Memory B cell (primary cell): ENCODE data around the gene CCR1.

Experiments used
- ATAC-seq: fragments of 150-1000 bp; cut with Tn5 transposase; 2 replicates; pipeline ENCODE4 v1.10.0; 2021; ENCODE audit warnings: low read depth, mild to moderate bottlenecking, moderate library complexity
- DNase-seq, 2 donors: peaks; one replicate each; pipeline ENCODE4 v3.0.0; 2022; ENCODE audit warnings: low spot score in 2 of 2
- H3K27ac Mint-ChIP-seq: one replicate; pipeline ENCODE4 v1.8.0; 2022; ENCODE audit warnings: mild to moderate bottlenecking, moderate library complexity, mixed read lengths
- H3K27me3 Mint-ChIP-seq: one replicate; pipeline ENCODE4 v1.8.0; 2022; ENCODE audit warnings: mixed read lengths
- H3K36me3 Mint-ChIP-seq: one replicate; pipeline ENCODE4 v1.8.0; 2022; ENCODE audit warnings: mild to moderate bottlenecking, mixed read lengths
- H3K4me1 Mint-ChIP-seq: one replicate; pipeline ENCODE4 v1.8.0; 2022; ENCODE audit warnings: mixed read lengths
- H3K4me3 Mint-ChIP-seq: one replicate; pipeline ENCODE4 v1.8.0; 2022; ENCODE audit warnings: mild to moderate bottlenecking, moderate library complexity, mixed read lengths
- H3K9me3 Mint-ChIP-seq: one replicate; pipeline ENCODE4 v1.8.0; 2022; ENCODE audit warnings: mixed read lengths

The CCR1 gene

DNA sequence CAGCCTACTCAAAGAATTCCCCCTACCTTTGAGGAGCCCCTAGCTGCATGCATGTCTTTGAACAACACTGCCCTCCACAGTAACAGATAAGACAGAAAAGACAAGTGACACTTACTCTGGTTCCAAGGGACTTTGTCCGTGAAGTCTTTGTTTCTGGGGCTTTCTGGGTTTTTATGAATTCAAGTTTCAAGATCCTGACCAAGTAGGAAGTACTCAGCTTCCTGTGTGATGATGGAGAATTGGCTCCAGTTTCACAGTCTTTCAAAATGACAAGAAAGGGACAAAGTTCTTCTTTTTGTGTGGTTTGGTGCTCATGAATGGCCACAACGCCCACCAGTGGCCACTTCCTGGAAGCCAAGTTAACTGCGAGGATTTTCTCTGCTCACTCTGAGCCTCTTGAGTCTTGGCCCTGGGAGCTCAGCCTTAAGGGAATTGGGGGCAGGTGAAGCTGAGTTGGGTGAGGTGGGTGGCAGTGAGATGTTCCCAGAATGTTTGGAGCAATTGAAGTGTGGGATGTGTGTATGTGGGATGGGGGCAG lies at the start of gene CCR1:
Gene CCR1, minus strand, starts transcription at position 147 of the 538 bp plus-strand sequence. CDS start 4,000 bp downstream, outside the sequence.
- Mint-ChIP-seq H3K4me1 (peaks cover 34% of the 10 kb centered on the region), H3K9me3 (no peaks in the 10 kb centered on the region), H3K4me3 (peak within 1 kb of the TSS; percentile 76), H3K36me3 (peaks cover 3% of the 10 kb centered on the region), H3K27ac (peak within 1 kb of the TSS; percentile 73), H3K27me3 (no peaks in the 10 kb centered on the region)
- ATAC-seq (peak; percentile 80), DNase-seq (peak in 1 of 2 donors; percentile 46)

DNA sequence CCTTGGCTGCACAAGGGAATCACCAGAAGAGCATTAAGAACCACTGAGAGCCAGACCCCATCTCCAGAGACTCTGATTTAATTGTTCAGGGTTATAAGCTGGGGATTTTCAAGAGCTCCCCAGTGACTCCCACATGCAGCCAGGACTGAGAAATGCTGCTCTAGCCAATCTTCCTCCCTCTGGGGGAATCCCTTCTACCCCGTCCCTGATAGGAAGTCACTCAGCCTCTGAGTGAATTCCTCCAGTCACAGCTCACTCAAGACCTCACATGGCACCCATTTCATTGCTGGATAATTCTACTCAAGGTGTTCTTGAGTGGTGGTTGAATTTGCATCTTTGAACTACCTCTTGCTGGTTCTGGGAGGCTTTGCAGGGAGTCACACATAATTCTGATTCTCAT lies 44.9 kb upstream of the CCR1 start:
- ATAC-seq (peak; percentile 17), DNase-seq (no peak)
- no peak overlapping the region for H3K27ac Mint-ChIP-seq
- H3K27me3 Mint-ChIP-seq: peaks cover 6% of the 10 kb centered on the region
- H3K4me1 Mint-ChIP-seq: peaks cover 4% of the 10 kb centered on the region
- H3K4me3 Mint-ChIP-seq: no peak overlapping the region
- no peaks in the 10 kb centered on the region for H3K9me3 Mint-ChIP-seq
- H3K36me3 Mint-ChIP-seq: no peaks in the 10 kb centered on the region

DNA sequence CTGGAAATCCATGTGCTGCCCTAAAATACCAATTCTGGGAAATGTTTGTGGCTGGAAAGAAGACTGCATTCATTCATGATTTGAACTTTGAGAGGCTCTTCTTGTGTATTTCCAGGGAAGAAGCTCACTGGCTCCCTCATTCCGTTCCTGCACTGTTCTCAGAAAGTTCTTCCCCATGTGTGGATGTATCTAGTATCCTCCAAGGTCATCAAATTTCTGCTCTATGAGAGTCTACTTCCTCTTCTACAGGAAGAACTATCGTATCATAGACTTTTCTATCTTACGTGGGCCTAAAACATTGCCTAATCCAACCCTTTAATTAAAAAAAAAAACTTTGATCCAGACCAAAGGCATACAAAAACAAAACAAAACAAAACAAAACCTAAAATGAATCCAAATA lies 37.0 kb upstream of the CCR1 start:
- Mint-ChIP-seq H3K9me3 (no peaks in the 10 kb centered on the region), H3K4me3 (no peak overlapping the region), H3K27ac (no peak overlapping the region), H3K4me1 (peaks cover 12% of the 10 kb centered on the region), H3K27me3 (peaks cover 2% of the 10 kb centered on the region), H3K36me3 (no peaks in the 10 kb centered on the region)
- ATAC-seq: no peak
- no peak for DNase-seq

DNA sequence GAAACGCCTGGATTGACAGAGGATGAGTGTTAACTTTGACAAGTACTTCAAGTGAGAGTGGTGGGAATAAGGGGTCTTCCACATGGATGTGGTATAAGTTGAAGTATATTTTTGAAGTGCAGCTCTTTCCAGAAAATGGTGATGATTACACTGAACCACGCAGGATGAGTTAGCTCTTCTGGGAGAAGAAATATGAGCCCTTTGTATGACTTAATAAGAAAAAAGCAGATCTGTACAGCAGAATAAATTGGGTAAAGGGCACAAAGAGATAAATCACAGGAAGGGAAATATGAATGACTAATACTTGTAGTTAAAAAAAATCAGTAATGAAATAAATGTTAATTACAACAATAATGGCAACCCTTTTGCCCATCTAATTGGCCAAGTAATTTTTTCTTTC lies 35.4 kb upstream of the CCR1 start:
- Mint-ChIP-seq H3K4me3 (no peak overlapping the region), H3K27ac (no peak overlapping the region), H3K4me1 (peaks cover 10% of the 10 kb centered on the region), H3K9me3 (no peaks in the 10 kb centered on the region), H3K27me3 (no peaks in the 10 kb centered on the region), H3K36me3 (no peaks in the 10 kb centered on the region)
- DNase-seq (no peak), ATAC-seq (no peak)

DNA sequence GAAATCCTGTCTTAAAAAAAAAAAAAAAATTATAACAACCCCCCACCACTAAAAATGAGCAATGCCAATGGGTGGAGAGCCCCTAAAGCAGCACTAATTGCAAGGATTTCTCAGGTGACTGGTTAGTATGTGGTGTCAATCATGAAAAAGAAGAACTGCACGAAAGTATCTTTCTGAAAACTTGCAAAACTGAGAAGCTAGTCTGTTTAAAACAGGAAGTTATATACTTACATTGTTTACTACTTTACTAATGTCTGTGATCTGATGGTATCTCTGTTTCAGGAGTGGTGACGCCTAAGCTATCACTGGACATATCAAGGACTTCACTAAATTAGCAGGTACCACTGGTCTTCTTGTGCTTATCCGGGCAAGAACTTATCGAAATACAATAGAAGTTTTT lies 34.0 kb upstream of the CCR1 start, which contains the start of gene CCR3:
Gene CCR3, plus strand, starts transcription at position 341 of the 400 bp plus-strand sequence. CDS start 22,699 bp downstream, outside the sequence.
- ATAC-seq: peak; percentile 88
- Mint-ChIP-seq H3K4me1 (peaks cover 10% of the 10 kb centered on the region), H3K27ac (peak within 1 kb of the TSS; percentile 58)

DNA sequence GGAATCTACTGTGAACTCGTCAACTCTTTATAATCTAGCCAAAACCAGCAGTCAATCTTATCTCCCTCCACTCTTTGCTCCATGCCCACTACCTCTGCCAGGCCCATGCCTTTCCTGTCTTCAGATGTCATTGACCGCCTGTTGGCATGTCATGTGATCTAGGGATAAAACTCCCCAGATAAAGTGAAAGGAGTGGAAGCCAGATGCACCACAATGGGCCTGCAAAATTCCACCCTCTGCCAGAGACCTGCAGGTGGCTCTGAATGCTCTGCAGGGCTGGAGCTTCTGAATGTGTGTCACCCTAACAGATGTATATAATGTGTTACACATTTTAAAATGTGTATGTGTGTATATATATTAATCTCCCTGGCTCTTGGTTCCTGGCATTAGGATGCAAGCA lies 31.8 kb upstream of the CCR1 start:
- H3K27me3 Mint-ChIP-seq: no peaks in the 10 kb centered on the region
- H3K9me3 Mint-ChIP-seq: no peaks in the 10 kb centered on the region

More for the DNA sequence above, 34.0 kb upstream of the CCR1 start, which contains the start of gene CCR3:
- peak within 1 kb of the TSS; percentile 30 for H3K4me3 Mint-ChIP-seq
- H3K27me3 Mint-ChIP-seq: no peaks in the 10 kb centered on the region
- DNase-seq: no peak
- H3K36me3 Mint-ChIP-seq: no peaks in the 10 kb centered on the region
- H3K9me3 Mint-ChIP-seq: no peaks in the 10 kb centered on the region

DNA sequence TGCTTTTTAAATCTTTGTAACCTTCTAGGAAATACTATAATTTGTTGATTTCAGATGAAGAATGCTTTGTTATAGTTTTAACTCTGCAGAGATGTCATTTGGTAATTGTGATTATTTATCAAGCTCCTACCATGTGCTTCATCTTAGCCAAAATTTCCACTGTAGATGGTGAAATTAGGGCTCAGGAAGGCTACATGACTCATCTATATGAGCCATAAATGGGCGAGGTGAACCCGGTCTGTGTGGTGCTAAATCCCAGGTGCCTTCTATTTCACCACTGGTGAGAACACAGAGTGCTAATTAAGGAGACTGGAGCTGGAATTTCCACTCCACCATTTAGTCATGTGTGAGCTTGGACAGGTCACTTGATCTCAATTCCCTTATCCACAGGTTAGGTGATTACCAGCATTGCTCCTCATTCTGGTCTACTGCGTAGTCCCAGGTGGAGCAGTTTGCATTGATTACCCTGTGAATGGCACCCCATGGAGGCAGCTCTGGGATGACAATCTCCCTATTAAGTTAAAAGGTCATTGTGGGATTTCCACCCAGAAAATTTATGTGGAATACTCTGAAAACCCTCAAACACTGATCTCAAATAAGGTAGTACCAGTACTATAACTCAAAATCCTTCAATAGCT lies 31.3 kb upstream of the CCR1 start:
- H3K9me3 Mint-ChIP-seq: no peaks in the 10 kb centered on the region
- no peak overlapping the region for H3K27ac Mint-ChIP-seq
- no peaks in the 10 kb centered on the region for H3K27me3 Mint-ChIP-seq
- ATAC-seq: no peak
- DNase-seq: no peak
- H3K4me3 Mint-ChIP-seq: no peak overlapping the region
- no peaks in the 10 kb centered on the region for H3K36me3 Mint-ChIP-seq
- H3K4me1 Mint-ChIP-seq: peaks cover 13% of the 10 kb centered on the region

More for the DNA sequence above, 31.8 kb upstream of the CCR1 start:
- H3K4me1 Mint-ChIP-seq: peaks cover 13% of the 10 kb centered on the region
- DNase-seq (no peak), ATAC-seq (no peak)
- no peaks in the 10 kb centered on the region for H3K36me3 Mint-ChIP-seq
- no peak overlapping the region for H3K4me3 Mint-ChIP-seq
- H3K27ac Mint-ChIP-seq: no peak overlapping the region

DNA sequence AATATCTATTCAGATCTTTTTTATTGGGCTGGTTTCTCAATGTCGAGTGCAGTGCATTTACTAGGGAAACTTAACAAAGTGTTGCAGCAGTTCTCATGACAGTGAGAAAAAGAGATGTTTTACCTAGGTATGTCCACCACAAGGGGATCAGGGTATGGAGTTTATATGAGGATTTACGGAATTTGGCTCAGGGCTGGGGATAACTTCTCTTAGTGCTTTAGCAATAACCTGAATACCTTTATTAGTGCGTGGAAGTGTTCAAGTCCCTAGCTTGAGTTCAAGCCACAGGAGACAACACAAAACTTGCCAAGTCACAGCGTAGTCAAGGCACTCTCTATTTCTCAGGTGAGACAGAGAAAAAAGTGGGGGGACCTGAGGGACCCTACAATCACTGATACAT lies 30.3 kb upstream of the CCR1 start:
- Mint-ChIP-seq H3K27me3 (no peaks in the 10 kb centered on the region), H3K36me3 (no peaks in the 10 kb centered on the region), H3K9me3 (no peaks in the 10 kb centered on the region), H3K4me3 (no peak overlapping the region), H3K27ac (no peak overlapping the region), H3K4me1 (peaks cover 13% of the 10 kb centered on the region)
- ATAC-seq (no peak), DNase-seq (no peak)

DNA sequence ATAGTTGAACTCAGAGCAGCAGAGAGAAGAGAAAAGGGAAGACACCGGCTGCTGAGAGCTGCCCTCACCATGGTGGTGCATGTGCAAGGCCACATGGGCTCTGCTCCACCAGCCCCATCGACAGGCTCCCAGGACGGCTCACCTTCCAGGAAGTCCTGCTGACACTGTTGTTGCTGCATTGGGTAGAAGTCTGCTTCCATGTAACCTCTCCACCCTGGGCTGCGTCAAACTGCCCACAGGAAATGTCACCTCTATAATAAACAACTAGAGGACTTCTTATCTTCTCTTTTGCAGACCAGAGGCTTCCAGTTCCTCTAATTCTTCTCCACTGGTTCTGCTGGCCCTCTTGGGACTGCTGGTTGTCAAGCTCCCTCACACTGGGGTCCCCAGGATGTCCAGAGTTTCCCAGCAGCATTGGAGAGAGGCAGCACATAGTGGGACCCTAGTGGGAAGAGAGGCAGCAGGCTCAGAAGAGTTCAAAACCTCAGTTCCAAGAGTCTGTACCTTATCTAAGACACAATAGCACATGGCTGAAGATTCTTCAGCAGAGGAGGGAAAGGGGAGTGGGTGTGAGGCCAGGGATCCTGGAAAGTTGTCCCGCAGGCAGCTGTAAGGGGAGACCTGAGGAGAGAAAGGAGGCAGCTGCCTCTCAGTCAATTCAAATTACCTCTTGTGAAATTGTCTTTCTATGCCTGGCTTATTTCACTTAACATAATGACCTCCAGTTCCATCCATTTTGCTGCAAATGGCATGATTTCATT lies 28.4 kb upstream of the CCR1 start:
- peaks cover 6% of the 10 kb centered on the region for H3K4me1 Mint-ChIP-seq
- no peak overlapping the region for H3K4me3 Mint-ChIP-seq
- DNase-seq: no peak
- no peak overlapping the region for H3K27ac Mint-ChIP-seq
- ATAC-seq: no peak
- no peaks in the 10 kb centered on the region for H3K27me3 Mint-ChIP-seq
- H3K36me3 Mint-ChIP-seq: no peaks in the 10 kb centered on the region
- H3K9me3 Mint-ChIP-seq: no peaks in the 10 kb centered on the region

DNA sequence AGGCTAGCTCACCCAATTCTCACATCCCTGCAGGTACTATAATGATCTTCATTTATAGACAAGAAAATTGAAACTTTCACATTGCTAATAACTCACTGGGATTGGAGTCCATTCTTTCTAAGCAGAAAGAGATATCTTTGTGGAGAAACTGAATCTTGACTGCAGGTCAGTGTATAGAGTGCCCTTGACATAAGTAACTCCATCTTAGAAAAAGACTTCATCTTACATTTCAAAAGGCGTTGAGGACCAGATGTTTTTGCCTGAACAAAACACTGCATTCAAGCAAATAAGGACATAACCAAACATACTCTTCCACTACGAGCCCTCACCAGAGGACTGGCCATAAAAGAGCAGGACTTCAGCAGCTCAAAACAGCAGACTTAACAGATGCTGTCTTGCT lies 27.3 kb upstream of the CCR1 start:
- Mint-ChIP-seq H3K27me3 (no peaks in the 10 kb centered on the region), H3K9me3 (no peaks in the 10 kb centered on the region), H3K4me1 (peaks cover 3% of the 10 kb centered on the region), H3K36me3 (no peaks in the 10 kb centered on the region), H3K27ac (no peak overlapping the region), H3K4me3 (no peak overlapping the region)
- ATAC-seq: no peak
- no peak for DNase-seq

DNA sequence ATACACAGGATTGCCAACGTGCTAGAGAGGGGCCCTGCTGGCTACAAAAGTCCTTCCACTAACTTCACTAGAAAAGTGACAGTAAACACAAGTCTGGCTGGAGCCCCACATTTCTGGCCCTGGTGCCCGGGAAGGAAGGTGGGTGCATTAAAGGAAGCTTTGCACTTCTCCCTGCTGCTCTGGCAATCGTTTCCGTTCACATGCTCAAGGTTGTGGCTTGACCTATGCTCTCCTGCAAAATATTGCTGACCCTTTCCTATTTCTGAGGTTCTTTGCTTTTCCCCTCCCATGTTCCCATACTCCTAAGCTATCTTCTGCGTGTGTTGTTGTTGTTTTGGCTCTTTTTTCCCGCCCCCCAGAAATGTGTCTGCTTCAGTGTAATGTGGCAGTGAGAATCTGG lies 25.1 kb upstream of the CCR1 start:
- no peak overlapping the region for H3K27ac Mint-ChIP-seq
- H3K36me3 Mint-ChIP-seq: no peaks in the 10 kb centered on the region
- ATAC-seq (no peak), DNase-seq (no peak)
- H3K9me3 Mint-ChIP-seq: no peaks in the 10 kb centered on the region
- H3K4me1 Mint-ChIP-seq: peaks cover 12% of the 10 kb centered on the region
- no peak overlapping the region for H3K4me3 Mint-ChIP-seq
- H3K27me3 Mint-ChIP-seq: no peaks in the 10 kb centered on the region

DNA sequence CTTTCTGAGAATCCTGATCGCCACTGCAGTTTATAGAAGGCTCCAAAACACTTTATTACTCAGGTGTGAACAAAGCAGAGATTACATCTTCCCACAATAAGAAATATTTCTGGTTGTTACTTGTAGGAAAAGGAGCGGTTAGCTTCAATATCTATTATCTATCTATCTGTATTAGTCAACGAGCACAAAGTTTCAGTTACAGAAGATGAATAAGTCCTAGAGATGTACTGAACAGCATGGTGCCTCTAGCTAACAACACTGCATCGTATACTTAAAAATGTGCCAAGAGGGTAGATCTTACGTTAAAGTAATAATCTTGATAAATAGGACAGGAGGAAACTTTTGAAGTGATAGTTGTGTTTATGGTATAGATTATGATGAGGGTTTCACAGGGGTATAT lies 23.2 kb upstream of the CCR1 start:
- Mint-ChIP-seq H3K27me3 (no peaks in the 10 kb centered on the region), H3K4me3 (no peak overlapping the region), H3K27ac (no peak overlapping the region), H3K36me3 (peaks cover 3% of the 10 kb centered on the region), H3K9me3 (peaks cover 3% of the 10 kb centered on the region), H3K4me1 (peaks cover 12% of the 10 kb centered on the region)
- ATAC-seq (no peak), DNase-seq (no peak)

DNA sequence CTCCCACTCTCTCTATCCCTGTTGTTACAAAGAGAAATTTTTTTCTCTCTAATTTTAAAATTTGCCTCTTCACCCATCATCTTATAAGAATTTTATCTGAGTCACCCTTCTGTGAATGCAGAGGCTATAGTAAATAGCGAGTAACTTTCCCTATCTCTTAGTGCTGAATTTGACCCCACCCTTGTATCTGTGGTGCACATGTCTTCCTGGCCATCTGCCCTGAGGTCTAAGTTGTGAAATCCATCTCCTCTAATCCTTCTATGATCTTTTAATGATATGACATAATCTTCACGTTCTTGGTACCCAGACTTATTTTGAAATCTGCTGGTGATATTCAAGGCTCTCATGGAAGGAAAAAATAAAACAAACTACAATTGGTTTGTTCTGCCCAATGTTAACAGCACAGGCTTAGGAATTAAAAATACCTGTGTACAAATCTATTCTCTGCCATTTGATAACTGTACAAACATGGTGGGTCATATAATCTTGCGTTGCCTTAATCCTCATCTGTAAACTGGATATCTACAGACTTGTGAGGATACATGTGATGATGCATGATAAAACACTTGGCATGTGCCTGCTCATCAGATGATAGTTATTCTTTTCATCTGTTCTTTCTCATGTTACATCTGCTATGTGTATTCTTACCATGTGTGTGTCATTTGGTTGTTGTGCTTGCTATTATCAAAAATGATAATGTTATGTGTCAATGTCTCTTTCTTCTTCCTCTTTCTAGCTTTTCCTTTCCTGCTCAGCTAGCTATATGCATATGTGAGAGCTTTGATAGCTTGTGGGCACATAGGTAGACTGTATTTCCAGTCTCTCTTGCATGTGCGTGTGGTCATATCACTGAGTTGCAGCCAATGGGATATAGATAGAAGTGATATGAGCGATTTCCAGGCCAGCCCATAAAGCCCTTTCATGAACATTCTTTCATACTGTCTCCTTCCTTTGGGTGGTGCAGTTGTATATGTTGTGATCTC lies 20.4 kb upstream of the CCR1 start:
- H3K9me3 Mint-ChIP-seq: peaks cover 5% of the 10 kb centered on the region
- peaks cover 20% of the 10 kb centered on the region for H3K4me1 Mint-ChIP-seq
- H3K27me3 Mint-ChIP-seq: no peaks in the 10 kb centered on the region
- H3K4me3 Mint-ChIP-seq: no peak overlapping the region
- H3K27ac Mint-ChIP-seq: peak overlapping the region; percentile 18
- no peak for ATAC-seq
- no peak for DNase-seq
- H3K36me3 Mint-ChIP-seq: peaks cover 3% of the 10 kb centered on the region
